ENCODE measurements around the gene ELK4.

DNA sequence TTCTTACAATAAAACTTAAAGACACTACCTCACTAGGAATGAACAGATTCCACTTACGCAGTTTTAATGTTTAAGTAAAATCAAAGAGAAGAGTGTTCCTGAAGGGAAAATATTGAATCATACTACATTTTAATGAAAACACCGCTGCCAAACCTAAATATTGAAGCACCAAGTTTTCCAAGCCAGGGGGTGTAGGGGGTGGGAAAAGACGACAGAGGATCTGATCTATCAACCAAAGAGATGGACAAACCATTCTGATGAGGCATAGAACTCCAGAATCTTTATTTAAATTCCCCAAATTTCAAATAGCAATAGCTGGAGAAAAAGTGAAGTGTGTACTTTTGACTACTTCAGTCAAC is 1.2 kb downstream of the ELK4 start:
- no peak for TF ChIP-seq JUNB (IDR thresholded peaks at IDR 0.05; ENCODE audit: unreplicated experiment)
- no peak for TF ChIP-seq ZNF331 (CRISPR knock-in tag; IDR thresholded peaks at IDR 0.05; ENCODE audit: low read depth)
- TF ChIP-seq EZH2 (IDR thresholded peaks at IDR 0.05; ENCODE audit: low read depth, unreplicated experiment), result no peak
- TF ChIP-seq POLR2AphosphoS5 (IDR thresholded peaks at IDR 0.05; ENCODE audit: low read depth), result no peak

All from GM23338 (cell line).